HK-2 (cell line): Measurements from ENCODE around the gene CCDC9B.

Experiments used
- DNase-seq: peaks from one replicate; pipeline ENCODE4 v3.0.0-alpha.2; 2018; ENCODE audit not compliant: unreplicated experiment

The CCDC9B gene

GRCh38 chr15:40345867-40346578, 5.3 kb upstream of the CCDC9B start:
- no peak for DNase-seq

GRCh38 chr15:40345225-40345866, 4.6 kb upstream of the CCDC9B start:
- DNase-seq, result no peak

GRCh38 chr15:40344631-40345120, 3.9 kb upstream of the CCDC9B start:
- DNase-seq, result peak; percentile 53

- DNase-seq, result no peak
Measured at GRCh38 chr15:40344217-40344616, 3.5 kb upstream of the CCDC9B start.

GRCh38 chr15:40343512-40343911, 2.8 kb upstream of the CCDC9B start:
- DNase-seq, result peak; percentile 74

- DNase-seq, result no peak
Measured at GRCh38 chr15:40342416-40343320, 1.9 kb upstream of the CCDC9B start.

- peak; percentile 51 for DNase-seq
Measured at GRCh38 chr15:40340038-40340739, 550 bp downstream of the CCDC9B start.

GRCh38 chr15:40339621-40339945, 1.2 kb downstream of the CCDC9B start:
- no peak for DNase-seq

GRCh38 chr15:40338921-40339620, 1.7 kb downstream of the CCDC9B start:
- peak; percentile 82 for DNase-seq

- peak; percentile 57 for DNase-seq
Measured at GRCh38 chr15:40338041-40338657, 2.6 kb downstream of the CCDC9B start.

- DNase-seq, result no peak
Measured at GRCh38 chr15:40337597-40337996, 3.1 kb downstream of the CCDC9B start.

- DNase-seq, result no peak
Measured at GRCh38 chr15:40336744-40337122, 4.0 kb downstream of the CCDC9B start.

GRCh38 chr15:40335938-40336743, 4.6 kb downstream of the CCDC9B start:
- no peak for DNase-seq

GRCh38 chr15:40334941-40335795, 5.6 kb downstream of the CCDC9B start:
- DNase-seq, result no peak

GRCh38 chr15:40334541-40334940, 6.2 kb downstream of the CCDC9B start:
- DNase-seq, result no peak

GRCh38 chr15:40333922-40334492, 6.7 kb downstream of the CCDC9B start:
- DNase-seq, result no peak

GRCh38 chr15:40332113-40332781, 8.5 kb downstream of the CCDC9B start:
- no peak for DNase-seq

GRCh38 chr15:40331637-40332036, 9.1 kb downstream of the CCDC9B start:
- no peak for DNase-seq
